GM18858 (cell line): ENCODE measurements around the gene MLANA.

Source experiments
- ATAC-seq: cut with Tn5 transposase; IDR thresholded peaks from one replicate; pipeline ENCODE4 v1.9.1; 2021; ENCODE audit not compliant: unreplicated experiment

The MLANA gene, protein sequence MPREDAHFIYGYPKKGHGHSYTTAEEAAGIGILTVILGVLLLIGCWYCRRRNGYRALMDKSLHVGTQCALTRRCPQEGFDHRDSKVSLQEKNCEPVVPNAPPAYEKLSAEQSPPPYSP

DNA sequence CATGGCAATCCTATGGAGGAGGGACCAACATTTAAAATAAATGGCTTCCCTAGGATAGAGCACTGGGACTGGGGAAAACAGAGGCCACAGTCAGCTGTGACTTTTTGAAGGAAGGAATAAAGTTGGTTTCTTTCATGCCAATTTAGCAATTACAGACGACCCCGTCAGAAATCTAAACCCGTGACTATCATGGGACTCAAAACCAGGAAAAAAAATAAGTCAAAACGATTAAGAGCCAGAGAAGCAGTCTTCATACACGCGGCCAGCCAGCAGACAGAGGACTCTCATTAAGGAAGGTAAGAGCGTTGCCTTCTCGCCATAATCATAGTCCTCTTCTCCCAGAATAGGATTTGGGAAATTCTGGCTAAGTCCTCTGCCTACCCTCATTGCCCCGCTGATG lies at the start of gene MLANA:
TSS of gene MLANA (plus strand) at position 249 of the 400 bp plus-strand sequence. CDS start 1,586 bp downstream, outside the sequence.
- ATAC-seq, result no peak

DNA sequence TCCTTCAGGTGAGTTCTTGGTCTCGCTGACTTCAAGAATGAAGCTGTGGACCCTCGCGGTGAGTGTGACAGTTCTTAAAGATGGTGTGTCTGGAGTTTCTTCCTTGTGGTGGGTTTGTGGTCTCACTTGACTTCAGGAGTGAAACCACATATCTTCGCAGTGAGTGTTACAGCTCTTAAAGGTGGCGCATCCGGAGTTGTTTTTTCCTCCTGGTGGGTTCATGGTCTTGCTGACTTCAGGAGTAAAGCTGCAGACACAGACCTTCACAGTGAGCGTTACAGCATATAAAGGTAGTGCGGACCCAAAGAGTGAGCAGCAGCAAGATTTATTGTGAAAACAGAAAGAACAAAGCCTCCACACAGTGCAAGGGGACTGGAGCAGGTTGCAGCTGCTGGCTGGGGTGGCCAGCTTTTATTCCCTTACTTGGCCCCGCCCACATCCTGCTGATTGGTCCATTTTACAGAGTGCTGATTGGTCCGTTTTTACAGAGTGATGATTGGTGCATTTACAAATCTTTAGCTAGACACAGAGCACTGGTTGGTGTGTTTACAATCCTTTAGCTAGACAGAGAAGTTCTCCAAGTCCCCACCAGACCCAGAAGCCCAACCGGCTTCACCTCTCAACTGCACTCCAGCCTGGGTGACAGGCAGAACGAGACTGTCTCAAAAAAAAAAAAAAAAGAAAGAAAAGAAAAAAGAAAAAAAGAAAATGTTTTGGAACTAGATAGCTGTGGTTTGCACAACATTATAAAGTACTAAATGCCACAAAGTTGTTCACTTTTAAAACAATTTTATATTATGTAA lies 48.7 kb upstream of the MLANA start:
- no peak for ATAC-seq

DNA sequence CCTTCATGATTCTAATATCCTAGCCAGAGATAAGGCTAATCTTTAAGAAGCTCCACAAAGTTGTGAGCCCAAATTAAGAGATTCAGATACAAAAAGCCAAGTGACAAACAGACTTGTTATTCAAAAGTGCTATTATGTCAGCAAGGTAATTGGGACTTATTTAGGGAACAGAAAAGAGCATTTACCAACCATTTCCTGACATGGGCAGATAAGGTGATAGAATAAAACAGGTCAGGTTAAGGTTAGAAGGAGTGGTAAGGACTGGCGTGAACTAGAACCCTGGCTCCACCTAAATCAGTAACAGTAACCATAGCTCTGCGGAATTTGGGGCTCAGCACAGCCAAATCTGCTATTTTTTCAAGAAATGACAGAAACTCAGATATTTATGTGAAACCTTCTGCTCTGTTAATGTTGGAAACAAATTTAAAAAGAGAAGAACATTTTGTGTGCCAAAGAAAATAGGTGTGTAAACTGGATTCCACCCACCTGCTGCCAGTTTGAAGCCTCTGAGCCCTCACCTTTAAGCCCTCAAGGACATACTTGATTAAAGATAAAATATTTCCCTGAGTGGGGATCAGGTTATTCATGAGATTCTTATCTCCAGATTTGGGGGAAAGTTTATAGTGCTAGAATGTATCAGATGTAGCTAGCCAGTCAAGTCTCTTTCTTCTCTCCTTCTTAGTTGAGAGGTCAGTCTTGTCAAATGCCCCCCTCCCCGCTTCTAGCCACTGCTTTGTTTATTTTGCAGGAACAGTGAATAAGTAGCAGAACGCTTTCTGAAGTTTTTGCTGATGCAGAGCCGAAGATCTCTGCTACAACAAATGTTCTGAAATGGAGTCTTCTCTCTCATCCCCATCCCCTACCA lies 47.5 kb upstream of the MLANA start:
- no peak for ATAC-seq

DNA sequence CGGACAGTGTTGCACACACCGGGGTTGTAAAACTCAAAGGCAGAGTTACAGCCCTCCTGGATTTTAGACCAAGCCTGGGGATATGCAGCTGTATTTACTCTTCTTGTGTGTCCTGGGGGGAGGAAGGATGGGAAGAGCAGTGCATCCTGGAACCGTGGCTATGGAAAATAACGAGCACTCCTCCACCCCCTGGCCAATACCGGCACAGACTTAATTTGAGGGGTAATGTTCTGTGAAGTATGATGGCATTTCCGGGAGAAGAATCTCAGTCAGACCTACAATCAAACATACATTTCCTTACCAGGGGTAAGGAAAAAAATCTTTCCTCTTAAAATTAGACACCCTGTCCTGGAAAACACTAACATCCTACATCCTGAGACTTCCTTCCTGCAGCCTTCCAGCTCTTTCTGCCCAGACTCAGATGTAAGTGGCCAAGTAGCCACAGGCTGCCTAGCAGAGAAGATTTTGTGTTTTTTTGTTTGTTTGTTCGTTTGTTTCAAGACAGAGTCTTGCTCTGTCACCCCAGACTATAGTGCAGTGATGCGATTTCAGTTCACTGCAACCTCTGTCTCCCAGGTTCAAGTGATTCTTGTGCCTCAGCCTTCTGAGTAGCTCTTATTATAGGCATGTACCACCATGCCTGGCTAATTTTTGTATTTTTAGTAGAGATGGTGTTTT lies 46.8 kb upstream of the MLANA start:
- ATAC-seq, result no peak

DNA sequence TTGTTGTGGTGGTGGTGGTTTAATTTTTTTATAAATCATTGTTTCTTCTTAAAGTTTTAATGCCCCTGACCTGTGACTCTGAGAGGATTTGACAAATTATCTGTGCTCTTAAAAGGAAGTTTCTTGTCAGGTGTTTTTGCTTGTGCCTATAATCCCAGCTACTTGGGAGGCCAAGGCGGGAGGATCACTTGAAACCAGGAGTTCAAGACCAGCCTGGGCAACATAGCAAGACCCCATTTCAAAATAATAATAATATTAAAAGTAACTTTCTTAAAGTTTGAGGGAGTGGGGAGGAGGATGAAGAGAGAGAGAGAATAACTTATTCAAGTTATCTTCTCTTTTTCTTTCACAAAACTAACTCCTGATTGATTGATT lies 45.5 kb upstream of the MLANA start:
- no peak for ATAC-seq

DNA sequence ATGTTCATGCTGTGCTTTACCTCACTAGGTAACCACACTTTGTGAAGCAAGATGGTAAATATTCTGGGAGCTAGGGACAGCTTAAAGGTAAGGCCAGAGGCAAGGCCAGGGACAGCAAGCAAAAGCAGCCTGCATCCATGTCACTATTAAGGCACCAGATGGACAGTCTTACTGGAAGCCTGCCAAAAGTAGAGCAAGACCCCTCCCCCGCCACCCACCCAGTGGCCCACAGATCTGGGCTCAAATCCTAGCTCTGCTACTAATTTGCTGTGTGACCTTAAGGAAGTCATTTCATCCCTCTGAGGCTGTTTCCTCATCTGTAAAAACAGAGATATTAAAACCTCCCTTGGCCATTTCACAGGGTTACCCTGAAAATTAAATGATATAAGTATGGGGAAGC lies 44.6 kb upstream of the MLANA start:
- ATAC-seq, result no peak

DNA sequence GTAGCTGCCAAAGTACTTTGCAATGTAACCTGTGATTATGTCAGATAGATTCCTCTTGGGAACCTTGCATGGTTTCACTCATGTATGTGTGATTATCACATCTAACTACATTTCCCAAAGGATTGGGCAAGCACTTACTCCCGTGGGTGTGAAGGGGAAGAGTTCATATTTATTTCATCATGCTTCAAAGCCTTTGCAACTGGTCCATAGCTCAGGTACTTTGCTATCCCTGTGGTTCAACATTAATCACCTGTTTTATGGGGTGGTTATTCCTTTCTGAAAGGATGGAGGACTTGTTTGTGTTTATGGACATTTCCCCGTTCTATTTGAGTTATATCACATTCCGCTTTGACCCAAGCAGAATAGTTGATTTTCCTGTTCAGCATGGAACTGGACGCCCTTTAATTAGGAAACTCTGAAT lies 44.2 kb upstream of the MLANA start:
- ATAC-seq, result no peak

DNA sequence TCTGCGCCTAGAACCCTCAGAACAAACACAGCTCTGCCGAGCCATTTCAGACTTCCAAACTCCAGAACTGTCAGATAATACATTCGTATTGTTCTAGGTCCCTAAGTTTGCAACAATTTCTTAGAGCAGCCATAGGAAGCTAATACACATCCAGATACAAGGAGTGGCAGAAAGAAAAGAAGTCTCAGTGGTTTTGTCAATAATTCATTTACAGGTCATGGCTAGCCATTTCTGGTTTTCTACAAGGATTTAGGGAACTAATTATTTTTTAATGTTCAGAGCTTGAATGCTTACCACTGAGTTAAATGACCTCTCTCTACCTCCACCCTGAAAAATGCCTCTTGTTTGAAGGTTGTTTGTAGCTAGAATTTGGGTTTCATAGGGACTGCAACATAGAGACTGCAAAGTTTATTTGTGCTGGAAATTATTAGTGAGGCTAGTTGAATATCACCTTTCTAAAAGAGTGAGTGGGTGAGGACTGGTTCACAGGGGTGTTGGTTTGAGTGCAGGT lies 42.3 kb upstream of the MLANA start:
- no peak for ATAC-seq

DNA sequence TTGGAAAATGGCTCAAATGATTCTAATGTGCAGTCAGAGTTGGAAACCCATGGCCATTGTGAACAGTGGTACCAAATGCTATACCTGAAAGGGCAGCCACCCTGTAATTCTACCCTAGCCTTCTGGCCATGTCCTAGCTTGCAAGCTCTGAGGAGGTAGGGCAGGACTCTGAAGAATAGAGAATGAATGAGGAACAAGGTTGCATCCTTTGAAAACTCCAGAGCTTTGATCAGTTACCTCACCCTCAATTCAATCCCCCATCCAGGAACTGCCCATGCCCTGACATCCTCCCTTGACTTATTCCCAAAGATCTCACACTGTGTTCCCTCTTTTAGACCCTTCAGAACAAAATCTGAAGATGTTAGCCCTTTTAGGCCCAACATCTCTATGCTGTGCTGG lies 40.0 kb upstream of the MLANA start:
- ATAC-seq, result no peak

DNA sequence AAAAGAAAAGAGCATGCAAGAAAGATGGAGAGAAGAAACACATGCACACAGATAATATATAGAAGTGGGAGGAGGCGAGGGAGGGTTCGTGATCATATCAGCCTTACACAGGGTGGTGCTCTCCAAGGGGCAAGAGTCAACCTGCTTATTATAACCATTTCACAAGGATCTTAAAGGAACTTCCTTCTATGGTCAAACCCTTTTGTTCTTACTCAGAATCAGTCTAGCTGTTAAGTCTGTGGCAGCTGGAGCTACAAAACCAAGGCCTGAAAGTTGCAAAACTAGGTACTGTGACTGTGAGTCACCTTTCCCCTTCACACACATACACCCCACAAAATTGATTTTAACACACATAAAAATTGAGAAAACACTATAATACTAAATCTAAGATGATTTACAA lies 39.2 kb upstream of the MLANA start:
- ATAC-seq, result peak; percentile 97

DNA sequence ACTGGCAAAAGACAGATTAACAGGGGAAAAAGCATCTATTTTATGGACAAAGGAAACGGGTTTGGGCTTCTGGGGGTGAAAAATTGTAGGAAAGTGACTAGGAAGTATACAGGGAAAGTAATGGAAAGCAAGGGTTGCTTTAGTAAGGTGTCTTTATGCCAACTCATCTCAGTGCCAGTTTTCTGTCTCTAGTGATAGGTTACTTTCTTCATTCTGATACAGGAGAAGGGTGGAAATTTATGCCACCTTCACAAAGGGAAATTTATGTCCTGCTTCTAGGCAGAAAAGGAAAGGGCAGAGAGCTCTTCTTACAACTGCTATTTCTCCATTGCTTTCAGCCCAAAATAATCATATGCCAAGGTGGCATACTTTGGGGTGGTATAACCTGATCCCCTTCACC lies 37.7 kb upstream of the MLANA start:
- no peak for ATAC-seq

DNA sequence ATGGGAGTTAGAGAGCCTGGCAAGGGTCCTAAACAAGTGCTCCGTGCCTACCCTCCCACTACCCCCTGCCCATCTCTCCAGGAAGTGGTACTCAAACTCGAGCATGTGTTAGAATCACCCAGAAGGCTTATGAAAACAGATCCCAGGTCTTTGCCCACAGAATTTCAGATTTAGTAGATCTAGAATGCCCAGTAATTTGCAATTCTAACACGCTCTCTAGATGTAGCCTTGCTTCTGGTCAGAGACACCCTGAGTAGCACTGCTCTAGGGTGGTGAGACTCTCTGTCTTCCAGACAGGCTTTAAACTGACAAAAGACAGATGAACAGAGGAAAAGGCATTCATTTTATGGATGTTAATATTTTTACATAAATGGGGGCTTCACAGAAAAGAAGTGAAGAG lies 37.1 kb upstream of the MLANA start:
- ATAC-seq, result no peak

DNA sequence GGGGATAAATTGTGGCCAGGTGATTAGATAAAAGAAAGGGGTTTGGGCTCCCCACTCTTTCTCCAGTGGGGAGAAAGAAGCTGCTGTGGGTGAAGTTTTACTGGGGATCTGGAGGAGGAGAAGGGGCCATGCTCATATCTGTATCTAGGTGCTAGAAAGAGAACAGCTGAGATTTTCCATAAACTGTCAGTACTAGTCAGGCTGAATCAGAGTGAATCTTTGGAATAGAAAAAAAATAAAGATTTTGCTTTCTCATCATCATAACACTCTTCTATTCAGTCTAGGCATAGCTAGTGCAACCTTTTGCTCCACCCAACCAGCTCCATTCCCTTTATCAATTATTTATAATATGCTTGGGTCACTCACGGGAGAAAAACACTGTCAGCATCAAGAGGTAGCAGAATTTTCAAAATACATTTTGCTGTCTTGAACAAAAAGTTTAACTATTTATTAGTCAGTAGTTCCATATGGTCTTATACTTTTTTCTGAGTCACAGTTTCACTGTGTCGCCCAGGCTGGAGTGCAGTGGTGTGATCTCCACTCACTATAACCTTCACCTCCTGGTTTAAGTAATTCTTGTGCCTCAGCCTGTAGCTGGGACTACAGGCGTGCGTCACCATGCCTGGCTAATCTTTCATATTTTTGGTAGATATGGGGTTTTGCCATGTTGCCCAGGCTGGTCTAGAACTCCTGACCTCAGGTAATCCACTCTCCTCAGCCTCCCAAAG lies 36.5 kb upstream of the MLANA start:
- no peak for ATAC-seq

DNA sequence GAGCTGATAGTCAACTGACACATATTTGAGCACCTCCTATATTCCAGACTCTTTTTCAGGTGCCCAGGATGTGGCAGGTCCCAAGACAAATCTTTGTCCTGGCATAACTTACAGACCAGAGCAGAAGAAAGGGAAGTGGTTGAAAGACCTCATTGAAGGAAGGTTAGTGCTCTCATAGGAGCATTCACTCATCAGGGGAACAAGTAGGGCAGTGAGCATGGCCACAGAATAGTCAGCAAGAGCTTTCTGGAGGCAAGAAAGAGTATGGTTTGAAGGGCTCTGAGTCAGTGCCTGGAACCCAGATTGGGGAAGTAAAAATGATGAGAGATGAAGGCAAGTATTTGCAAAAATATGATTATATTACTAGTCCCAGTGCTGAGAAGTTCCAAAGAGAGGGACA lies 32.8 kb upstream of the MLANA start:
- no peak for ATAC-seq

DNA sequence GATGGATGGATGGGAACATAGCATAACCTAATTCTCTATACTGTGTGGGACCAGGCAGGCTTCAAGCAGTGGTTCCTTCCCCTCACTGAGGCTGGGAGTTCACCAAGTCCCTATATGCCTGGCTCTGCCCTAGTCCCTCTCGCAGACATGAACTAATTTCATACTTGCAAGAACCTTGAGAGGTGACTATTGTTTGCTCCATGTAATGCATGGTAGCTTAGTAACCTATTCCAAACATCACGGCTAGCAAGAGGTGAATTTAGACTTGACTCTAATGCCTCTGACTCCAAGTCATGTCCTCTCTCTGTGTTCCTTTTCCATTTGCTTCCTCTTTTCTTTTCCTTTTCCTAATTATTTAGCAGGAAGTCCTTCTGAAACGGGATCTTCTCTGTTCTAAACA lies 31.9 kb upstream of the MLANA start:
- no peak for ATAC-seq

DNA sequence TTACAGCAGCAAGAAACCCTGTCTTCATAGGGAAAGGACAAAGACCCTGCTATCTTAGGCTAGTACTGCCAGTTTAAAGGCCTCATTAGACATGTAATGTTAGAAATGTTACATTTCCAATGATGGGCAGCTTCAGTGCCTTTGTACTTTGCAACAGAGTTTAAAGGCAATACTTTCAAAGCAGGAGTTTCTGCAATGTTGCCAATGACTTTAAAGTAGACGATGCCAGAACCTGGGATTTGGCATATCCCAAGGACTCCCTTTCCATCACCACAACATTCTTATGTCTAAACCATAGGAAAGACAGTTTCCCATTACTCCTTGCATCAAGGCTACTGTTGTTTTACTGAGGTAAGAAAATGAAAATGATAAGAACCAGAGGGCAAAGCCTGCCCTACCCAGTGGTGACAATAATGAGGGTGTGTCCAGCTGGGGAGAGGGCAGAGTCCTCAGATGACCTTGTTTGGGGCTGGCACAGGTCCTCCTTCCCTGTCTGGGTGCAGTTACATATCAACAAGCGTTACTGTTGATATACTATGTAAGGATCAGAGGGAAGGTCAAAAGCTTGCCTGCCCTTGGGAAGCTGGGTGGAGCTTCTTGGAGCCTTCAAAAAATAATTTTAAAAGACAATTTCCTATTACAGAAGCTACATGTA lies 27.5 kb upstream of the MLANA start:
- no peak for ATAC-seq

DNA sequence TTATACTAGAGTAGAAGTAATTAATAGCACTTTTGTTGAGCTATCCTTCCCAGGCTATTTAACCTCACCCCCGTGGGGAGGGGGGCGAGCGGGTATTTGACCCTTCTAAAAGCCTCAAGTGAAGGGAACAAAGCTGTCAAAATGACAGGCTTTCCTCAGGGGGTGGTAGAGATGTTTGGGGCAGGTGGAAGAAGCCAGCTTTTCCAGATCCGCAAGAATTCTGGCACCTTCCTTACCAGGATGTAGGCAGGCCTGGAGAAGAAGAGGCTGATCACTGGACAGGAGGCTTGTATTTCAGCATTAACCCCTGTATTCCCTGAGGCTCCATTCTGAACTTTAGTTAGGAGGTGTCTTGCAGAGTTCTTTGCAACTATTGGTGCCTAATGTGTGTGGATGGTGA lies 26.2 kb upstream of the MLANA start:
- no peak for ATAC-seq

DNA sequence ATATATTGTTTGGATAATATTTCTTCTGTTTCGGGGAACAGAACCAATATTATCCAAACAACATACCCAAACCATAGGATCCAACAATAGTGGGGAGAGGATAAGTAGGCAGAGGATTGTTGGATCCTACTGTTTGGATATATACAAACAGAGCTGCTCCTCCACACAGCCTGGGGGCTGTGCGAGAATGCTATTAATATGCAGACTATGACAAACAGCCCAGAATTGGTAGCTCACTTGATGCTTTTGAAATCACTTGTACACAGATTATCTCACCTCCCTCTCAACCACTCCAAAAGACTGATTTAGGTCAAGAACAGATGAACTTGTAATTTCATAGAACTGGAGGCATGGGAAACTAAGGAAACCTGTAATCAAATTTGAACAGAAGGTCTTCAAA lies 24.4 kb upstream of the MLANA start:
- ATAC-seq, result no peak

DNA sequence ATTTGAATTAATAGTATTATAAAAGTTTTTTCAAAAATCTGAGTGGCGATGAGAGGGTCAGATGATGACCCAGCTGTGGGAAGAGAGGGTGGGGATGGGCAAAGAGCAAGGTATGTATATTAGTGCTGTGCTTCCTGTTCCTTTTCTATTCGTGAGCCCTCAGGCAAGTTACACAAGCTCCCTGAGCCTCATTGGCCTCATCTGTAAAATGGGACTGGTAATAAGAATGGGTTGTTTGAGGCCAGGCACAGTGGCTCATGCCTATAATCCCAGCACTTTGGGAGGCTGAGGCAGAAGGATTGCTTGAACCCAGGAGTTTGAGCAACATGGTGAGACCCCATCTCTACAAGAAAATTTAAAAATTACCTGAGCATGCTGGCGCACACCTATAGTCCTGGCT lies 24.0 kb upstream of the MLANA start:
- no peak for ATAC-seq

DNA sequence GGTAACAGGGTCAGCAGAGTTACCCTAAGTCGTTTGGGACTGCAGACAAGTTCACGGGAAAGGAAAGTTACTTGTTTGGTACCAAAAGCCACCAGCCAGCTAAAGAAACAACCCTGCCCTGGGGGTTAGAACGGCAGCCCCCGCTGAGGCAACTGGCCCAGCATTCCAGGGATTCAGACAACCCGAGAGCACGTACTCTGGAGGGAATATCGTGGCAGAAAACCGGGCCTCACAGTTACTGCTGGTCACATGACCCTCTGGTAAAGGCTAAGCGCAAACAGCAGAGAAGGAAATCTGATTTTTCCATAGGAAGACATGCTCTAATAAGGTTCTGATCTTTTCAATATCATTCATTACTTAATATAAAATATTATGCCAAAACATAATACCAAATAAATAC lies 22.5 kb upstream of the MLANA start:
- no peak for ATAC-seq
